ENCODE measurements around the gene GNAL. TPM values are rescaled to one million over a fixed set of nuclear protein-coding genes. Genes with fewer than 3 reads are reported as not detected.

The GNAL gene
- polyA plus RNA-seq, 4 donors: 3.3 to 5.1 (median 4.0) TPM

- no peak for DNase-seq (ENCODE audit: low read depth in 4 of 4, low spot score in 3 of 4)
These were observed 30.0 kb downstream of the GNAL start for GRCh38 chr18:11719050-11719449.

GRCh38 chr18:11719621-11720020, 30.6 kb downstream of the GNAL start:
- DNase-seq (ENCODE audit: low read depth in 4 of 4, low spot score in 3 of 4): no peak

- DNase-seq (ENCODE audit: low read depth in 4 of 4, low spot score in 3 of 4): no peak
These were observed 32.7 kb downstream of the GNAL start for GRCh38 chr18:11721720-11722119.

GRCh38 chr18:11724781-11725180, 35.7 kb downstream of the GNAL start:
- no peak for DNase-seq (ENCODE audit: low read depth in 4 of 4, low spot score in 3 of 4)

- no peak for DNase-seq (ENCODE audit: low read depth in 4 of 4, low spot score in 3 of 4)
These were observed 37.5 kb downstream of the GNAL start for GRCh38 chr18:11726556-11726955.

- DNase-seq (ENCODE audit: low read depth in 4 of 4, low spot score in 3 of 4): no peak
These were observed 39.2 kb downstream of the GNAL start for GRCh38 chr18:11728249-11728648.

- no peak for DNase-seq (ENCODE audit: low read depth in 4 of 4, low spot score in 3 of 4)
These were observed 40.5 kb downstream of the GNAL start for GRCh38 chr18:11729556-11729955.

GRCh38 chr18:11733031-11733430, 44.0 kb downstream of the GNAL start:
- peak in 3 of 4 donors; percentile 23 to 44 (median 42) for DNase-seq (ENCODE audit: low read depth in 4 of 4, low spot score in 3 of 4)

- DNase-seq (ENCODE audit: low read depth in 4 of 4, low spot score in 3 of 4): no peak
These were observed 47.6 kb downstream of the GNAL start for GRCh38 chr18:11736656-11737055.

- DNase-seq (ENCODE audit: low read depth in 4 of 4, low spot score in 3 of 4): no peak
These were observed 50.8 kb downstream of the GNAL start for GRCh38 chr18:11739893-11740292.

- no peak for DNase-seq (ENCODE audit: low read depth in 4 of 4, low spot score in 3 of 4)
These were observed 51.4 kb downstream of the GNAL start for GRCh38 chr18:11740461-11740860.

GRCh38 chr18:11741505-11742145, 52.6 kb downstream of the GNAL start:
- DNase-seq (ENCODE audit: low read depth in 4 of 4, low spot score in 3 of 4): no peak

- no peak for DNase-seq (ENCODE audit: low read depth in 4 of 4, low spot score in 3 of 4)
These were observed 56.5 kb downstream of the GNAL start for GRCh38 chr18:11745521-11745920.

GRCh38 chr18:11747286-11747685, 58.2 kb downstream of the GNAL start:
- DNase-seq (ENCODE audit: low read depth in 4 of 4, low spot score in 3 of 4): no peak

GRCh38 chr18:11747731-11748130, 58.7 kb downstream of the GNAL start:
- no peak for DNase-seq (ENCODE audit: low read depth in 4 of 4, low spot score in 3 of 4)

- DNase-seq (ENCODE audit: low read depth in 4 of 4, low spot score in 3 of 4): no peak
These were observed 60.2 kb downstream of the GNAL start for GRCh38 chr18:11749305-11749704.

- DNase-seq (ENCODE audit: low read depth in 4 of 4, low spot score in 3 of 4): no peak
These were observed 61.1 kb downstream of the GNAL start for GRCh38 chr18:11750171-11750570.

- DNase-seq (ENCODE audit: low read depth in 4 of 4, low spot score in 3 of 4): no peak
These were observed 61.7 kb downstream of the GNAL start for GRCh38 chr18:11750581-11751310.

- DNase-seq (ENCODE audit: low read depth in 4 of 4, low spot score in 3 of 4): no peak
These were observed 62.5 kb downstream of the GNAL start for GRCh38 chr18:11751341-11752115.

GRCh38 chr18:11752116-11752911, 63.2 kb downstream of the GNAL start:
- DNase-seq (ENCODE audit: low read depth in 4 of 4, low spot score in 3 of 4): peak in 1 of 4 donors; percentile 21

GRCh38 chr18:11754979-11755378, 65.9 kb downstream of the GNAL start:
- no peak for DNase-seq (ENCODE audit: low read depth in 4 of 4, low spot score in 3 of 4)

Data from right renal pelvis (tissue), 4 donors.